Coronary artery (tissue), 2 donors: ENCODE results near the gene MRPS30.

Source experiments
- DNase-seq: peaks from one replicate; pipeline ENCODE4 v3.0.0-alpha.2; 2017; ENCODE audit warnings: low spot score
- H3K27ac ChIP-seq, 2 donors: fragments of 200-600 bp; sonication (generic); one replicate each; pipeline ENCODE4 v1.5.1; 2016 to 2019
- H3K4me3 ChIP-seq: fragments of 200-600 bp; sonication (generic); 2 replicates; pipeline ENCODE4 v1.5.1; 2016; ENCODE audit warnings: mild to moderate bottlenecking, moderate library complexity
- TF ChIP-seq, protein P1 (sequence below): fragments of 200-600 bp; sonication (generic); IDR thresholded peaks from one replicate; pipeline ENCODE4 v1.5.1; 2019; ENCODE audit warnings: antibody characterized with exemption

MRPS30 gene

DNA sequence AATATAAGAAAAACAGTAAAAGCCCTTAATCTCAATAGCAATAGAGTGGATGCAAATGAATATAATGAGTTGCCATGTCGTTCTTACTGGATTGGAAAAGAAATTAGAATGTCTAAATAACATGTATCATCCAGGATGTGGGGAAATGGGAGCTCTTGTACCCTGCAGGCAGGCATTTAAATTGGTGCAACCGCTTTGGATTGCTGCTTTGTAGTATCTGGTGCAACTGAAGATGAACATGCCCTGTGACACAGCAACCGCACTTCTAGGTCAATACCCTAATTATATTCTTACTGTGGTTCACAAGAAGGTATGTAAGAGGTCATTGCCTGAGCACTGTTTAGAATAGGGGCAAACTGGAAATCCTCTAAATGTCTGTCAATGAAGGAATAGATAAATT lies 18.9 kb downstream of the MRPS30 start:
- no peak for DNase-seq
- H3K27ac ChIP-seq = no peak overlapping the region
- no peak overlapping the region for H3K4me3 ChIP-seq
- TF ChIP-seq, protein P1, sequence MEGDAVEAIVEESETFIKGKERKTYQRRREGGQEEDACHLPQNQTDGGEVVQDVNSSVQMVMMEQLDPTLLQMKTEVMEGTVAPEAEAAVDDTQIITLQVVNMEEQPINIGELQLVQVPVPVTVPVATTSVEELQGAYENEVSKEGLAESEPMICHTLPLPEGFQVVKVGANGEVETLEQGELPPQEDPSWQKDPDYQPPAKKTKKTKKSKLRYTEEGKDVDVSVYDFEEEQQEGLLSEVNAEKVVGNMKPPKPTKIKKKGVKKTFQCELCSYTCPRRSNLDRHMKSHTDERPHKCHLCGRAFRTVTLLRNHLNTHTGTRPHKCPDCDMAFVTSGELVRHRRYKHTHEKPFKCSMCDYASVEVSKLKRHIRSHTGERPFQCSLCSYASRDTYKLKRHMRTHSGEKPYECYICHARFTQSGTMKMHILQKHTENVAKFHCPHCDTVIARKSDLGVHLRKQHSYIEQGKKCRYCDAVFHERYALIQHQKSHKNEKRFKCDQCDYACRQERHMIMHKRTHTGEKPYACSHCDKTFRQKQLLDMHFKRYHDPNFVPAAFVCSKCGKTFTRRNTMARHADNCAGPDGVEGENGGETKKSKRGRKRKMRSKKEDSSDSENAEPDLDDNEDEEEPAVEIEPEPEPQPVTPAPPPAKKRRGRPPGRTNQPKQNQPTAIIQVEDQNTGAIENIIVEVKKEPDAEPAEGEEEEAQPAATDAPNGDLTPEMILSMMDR = no peak

- DNase-seq = no peak
- TF ChIP-seq, protein P1 = no peak
- Histone ChIP-seq H3K27ac (no peak overlapping the region), H3K4me3 (no peak overlapping the region)
Observed at GRCh38 chr5:44828719-44829118, 20.0 kb downstream of the MRPS30 start.

DNA sequence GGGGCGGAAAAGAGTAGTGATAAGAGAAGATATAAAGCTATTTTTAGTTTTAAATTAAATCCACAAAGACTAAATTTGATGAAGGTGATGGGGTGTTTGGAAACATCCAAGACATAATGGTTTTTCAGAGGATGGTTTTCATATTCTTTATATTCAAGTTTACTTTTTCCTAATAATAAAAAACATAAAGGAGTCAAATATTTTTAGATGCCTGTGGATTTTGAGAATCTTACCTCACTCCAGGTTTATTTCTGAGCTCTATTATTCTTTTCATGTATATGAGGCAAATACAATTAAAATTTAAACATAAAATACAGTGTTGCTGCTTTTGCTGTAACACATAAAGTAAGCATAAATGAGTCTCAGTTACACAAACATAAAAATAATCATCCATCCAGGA lies 22.2 kb downstream of the MRPS30 start:
- no peak overlapping the region for H3K27ac ChIP-seq
- H3K4me3 ChIP-seq = no peak overlapping the region
- TF ChIP-seq, protein P1 = no peak
- DNase-seq = no peak

- TF ChIP-seq, protein P1 = no peak
- Histone ChIP-seq H3K27ac (no peak overlapping the region), H3K4me3 (no peak overlapping the region)
- no peak for DNase-seq
Observed at GRCh38 chr5:44833249-44833648, 24.5 kb downstream of the MRPS30 start.

GRCh38 chr5:44835693-44836092 lies 26.9 kb downstream of the MRPS30 start:
- DNase-seq = no peak
- Histone ChIP-seq H3K27ac (no peak overlapping the region), H3K4me3 (no peak overlapping the region)
- TF ChIP-seq, protein P1 = no peak

DNA sequence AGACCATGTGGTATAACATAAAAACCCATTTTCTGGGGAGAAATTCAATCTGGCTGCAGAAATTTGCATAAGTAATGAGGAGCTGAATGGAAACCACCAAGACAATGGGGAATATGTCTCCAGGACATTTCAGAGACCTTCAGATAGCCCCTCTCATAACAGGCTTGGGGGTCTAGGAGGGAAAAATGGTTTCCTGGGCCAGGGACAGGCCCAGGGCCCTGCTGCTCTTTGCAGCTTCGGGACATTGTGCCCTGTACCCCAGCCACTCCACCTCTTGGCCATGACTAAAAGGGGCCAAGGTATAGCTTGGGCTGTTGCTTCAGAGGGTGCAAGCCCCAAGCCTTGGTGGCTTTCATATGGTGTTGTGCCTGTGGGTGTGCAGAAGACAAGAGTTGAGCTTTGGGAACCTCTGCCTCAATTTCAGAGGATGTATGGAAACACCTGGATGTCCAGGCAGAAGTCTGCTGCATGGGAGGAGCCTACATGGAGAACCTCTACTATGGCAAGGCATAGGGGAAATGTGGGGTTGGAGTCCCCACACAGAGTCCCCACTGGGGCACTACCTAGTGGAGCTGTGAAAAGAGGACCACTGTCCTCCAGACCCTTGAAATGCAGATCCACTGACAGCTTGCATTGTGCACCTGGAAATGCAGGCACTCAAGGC lies 30.4 kb downstream of the MRPS30 start:
- DNase-seq = no peak
- TF ChIP-seq, protein P1 = no peak
- H3K27ac ChIP-seq = no peak overlapping the region

GRCh38 chr5:44842496-44843282 lies 33.9 kb downstream of the MRPS30 start:
- H3K27ac ChIP-seq = no peak overlapping the region
- no peak for DNase-seq
- no peak overlapping the region for H3K4me3 ChIP-seq
- TF ChIP-seq, protein P1 = no peak

More for the DNA sequence above, 30.4 kb downstream of the MRPS30 start:
- no peak overlapping the region for H3K4me3 ChIP-seq
